T-cell (primary cell): ENCODE measurements around the gene ZNF236. TPM values are rescaled to one million over a fixed set of nuclear protein-coding genes. Genes with fewer than 3 reads are reported as not detected.
"Not testable (repeated sequence)": the region's sequence is repeated elsewhere in the genome, so short reads cannot be mapped to it uniquely, and the experiment has no call there.

Experiments used
- ATAC-seq, 4 experiments: fragments of 200-7000 bp in 3 of 4; fragments of 150-1000 bp in 1 of 4; cut with Tn5 transposase; replicated peaks in 1 of 4; 1 replicate in 3 of 4; 2 replicates in 1 of 4; pipeline ENCODE4 v1.10.0; 2021; ENCODE audit warnings: moderate library complexity in 3 of 4, mild to moderate bottlenecking in 2 of 4, moderate number of reproducible peaks in 1 of 4
- CTCF ChIA-PET, 2 donors: fragments of 300-600 bp; sonication (Branson Sonifier 250); formaldehyde crosslinking; loops; one replicate each; lab custom pipeline; 2022; ENCODE audit warnings: antibody characterized with exemption in 2 of 2; lab: Charles Lee
- POLR2A ChIA-PET, 2 donors: fragments of 300-600 bp; sonication (Branson Sonifier 250); formaldehyde crosslinking; loops; one replicate each; lab custom pipeline; 2022; ENCODE audit warnings: antibody characterized with exemption in 2 of 2; lab: Charles Lee
- DNase-seq, 35 experiments: peaks; one replicate each; pipeline versions ENCODE4 v3.0.0 to v3.0.0-alpha.2; 2013 to 2023
- H3K27ac ChIP-seq: one replicate; pipeline ENCODE4 v1.5.1; 2013; ENCODE audit warnings: low read length
- H3K27me3 ChIP-seq, 2 experiments: replicated peaks in 1 of 2; 1 replicate in 1 of 2; 2 replicates in 1 of 2; pipeline versions ENCODE4 v1.6.1 to v1.7.0; 2013; ENCODE audit warnings: low read length in 1 of 2, mixed read lengths in 1 of 2; ENCODE audit not compliant: control insufficient read depth in 2 of 2, insufficient read depth in 2 of 2; ENCODE audit errors: extremely low read depth in 1 of 2
- H3K36me3 ChIP-seq, 2 donors: 1 replicate in 1 of 2; 2 replicates in 1 of 2; pipeline versions ENCODE4 v1.6.1 to v1.7.0; 2013; ENCODE audit warnings: low read length in 1 of 2; ENCODE audit not compliant: control insufficient read depth in 2 of 2, insufficient read depth in 1 of 2; ENCODE audit errors: extremely low read depth in 1 of 2
- H3K4me1 ChIP-seq, 2 experiments: 1 replicate in 1 of 2; 2 replicates in 1 of 2; pipeline versions ENCODE4 v1.6.1 to v1.7.0; 2013; ENCODE audit warnings: low read length in 2 of 2, mixed read lengths in 1 of 2; ENCODE audit not compliant: insufficient read depth in 2 of 2, control insufficient read depth in 1 of 2; ENCODE audit errors: extremely low read depth in 1 of 2
- H3K4me3 ChIP-seq, 2 donors: 1 replicate in 1 of 2; 2 replicates in 1 of 2; pipeline versions ENCODE4 v1.5.1 to v1.7.0; 2013; ENCODE audit warnings: mild to moderate bottlenecking in 2 of 2, low read length in 1 of 2, moderate library complexity in 1 of 2; ENCODE audit not compliant: control insufficient read depth in 1 of 2; ENCODE audit errors: extremely low read depth in 1 of 2
- H3K9me3 ChIP-seq: 2 replicates; pipeline ENCODE4 v1.7.0; 2013
- H3K27ac Mint-ChIP-seq, 2 donors: one replicate each; pipeline ENCODE4 v1.8.0; 2020 to 2021; ENCODE audit warnings: mild to moderate bottlenecking in 2 of 2, mixed read lengths in 2 of 2
- H3K27me3 Mint-ChIP-seq, 2 donors: one replicate each; pipeline ENCODE4 v1.8.0; 2021 to 2022; ENCODE audit warnings: mixed read lengths in 2 of 2
- H3K36me3 Mint-ChIP-seq: one replicate; pipeline ENCODE4 v1.8.0; 2021; ENCODE audit warnings: mixed read lengths
- H3K4me1 Mint-ChIP-seq, 3 donors: one replicate each; pipeline ENCODE4 v1.8.0; 2020 to 2022; ENCODE audit warnings: mixed read lengths in 3 of 3, mild to moderate bottlenecking in 1 of 3
- H3K4me3 Mint-ChIP-seq, 3 donors: one replicate each; pipeline ENCODE4 v1.8.0; 2020 to 2022; ENCODE audit warnings: mild to moderate bottlenecking in 3 of 3, mixed read lengths in 3 of 3, moderate library complexity in 3 of 3
- H3K9me3 Mint-ChIP-seq, 3 donors: one replicate each; pipeline ENCODE4 v1.8.0; 2020 to 2022; ENCODE audit warnings: mixed read lengths in 3 of 3
- WGBS: methylation state at CpG from one replicate; pipeline ENCODE4 v1.1.5; 2013; ENCODE audit warnings: missing lambda C conversion rate; ENCODE audit not compliant: insufficient coverage; 5-methylcytosine and 5-hydroxymethylcytosine counted together
- total RNA-seq, 35 experiments: library from RNA in 6 of 35; stranded (reverse) in 6 of 35; fragments of 120-200 nt in 1 of 35; gene quantifications; one replicate each; pipeline versions ENCODE4 v1.2.1 to v1.2.4 and lab custom pipeline; 2013 to 2026

The ZNF236 gene
- total RNA-seq (10 to 100 TPM; 24.6 to 33.3 (median 28.4) TPM), total RNA-seq (lab: John Stamatoyannopoulos, UW) (32.3 to 74.2 (median 64.0) reads per million in 29 experiments)
- 23.8 TPM for total RNA-seq (2013)

DNA sequence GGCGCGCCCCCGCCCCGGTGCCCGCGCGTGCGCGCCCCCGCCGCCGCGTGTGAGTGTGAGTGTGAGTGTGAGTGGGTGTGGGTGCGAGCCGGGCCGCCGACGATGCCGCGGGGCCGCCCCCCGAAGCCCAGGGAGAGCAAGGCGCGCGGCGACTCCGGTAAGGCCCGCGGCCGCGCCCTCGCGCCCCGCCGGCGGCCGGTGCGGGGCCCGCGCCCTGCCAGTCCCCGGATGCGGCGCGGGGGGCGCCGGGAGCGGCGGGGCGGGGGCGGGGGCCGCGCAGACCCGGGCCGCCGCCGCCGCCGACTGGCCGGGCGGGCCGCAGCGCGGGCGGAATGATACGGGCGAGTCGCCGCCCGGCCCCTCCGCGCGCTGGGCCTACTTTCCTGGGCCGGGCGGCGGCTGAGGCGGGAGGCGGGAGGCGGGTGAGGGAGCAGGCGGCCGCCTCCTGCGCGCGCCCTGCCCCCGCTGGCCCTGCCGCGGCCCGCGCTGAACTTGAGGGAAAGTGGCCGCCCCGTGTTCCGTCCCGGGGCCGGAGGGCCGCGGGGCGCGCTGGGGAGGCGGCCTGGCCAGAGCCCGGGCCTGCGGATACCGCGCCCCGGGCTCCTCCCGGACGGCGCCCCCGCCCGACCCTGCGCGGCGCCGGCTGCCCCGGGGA is at the start of gene ZNF236:
TSS of gene ZNF236 (plus strand) at position 52 of the 655 bp plus-strand sequence. CDS start at position 103, 51 bp downstream.
- Mint-ChIP-seq H3K27ac (peak within 1 kb of the TSS; percentile 91 to 94), H3K4me3 (peak within 1 kb of the TSS; percentile 89 to 93 (median 90)), H3K36me3 (peaks cover 5% of the 10 kb centered on the region), H3K27me3 (no peaks in the 10 kb centered on the region), H3K9me3 (no peaks in the 10 kb centered on the region), H3K4me1 (peaks cover 52 to 60% (median 57%) of the 10 kb centered on the region in 3 donors)
- Histone ChIP-seq H3K9me3 (no peaks in the 10 kb centered on the region), H3K4me1 (peaks cover 11 to 48% of the 10 kb centered on the region in 2 experiments), H3K36me3 (no peaks in the 10 kb centered on the region), H3K27ac (peak within 1 kb of the TSS; percentile 81), H3K27me3 (no peaks in the 10 kb centered on the region), H3K4me3 (peak within 1 kb of the TSS; percentile 96 to 98)
- DNase-seq (peak; percentile 27 to 81 (median 55)), ATAC-seq (peak; percentile 56 to 65 (median 60))
- ChIA-PET POLR2A (interaction anchor here in 1 of 2 donors (0.6 kb wide), 1 partner anchor 35 kb away, joined by 3 read pairs; no protein-coding TSS in a partner anchor), CTCF (no interaction called here)
- WGBS = under 1% methylated on average over 105 of the region's 113 CpGs

DNA sequence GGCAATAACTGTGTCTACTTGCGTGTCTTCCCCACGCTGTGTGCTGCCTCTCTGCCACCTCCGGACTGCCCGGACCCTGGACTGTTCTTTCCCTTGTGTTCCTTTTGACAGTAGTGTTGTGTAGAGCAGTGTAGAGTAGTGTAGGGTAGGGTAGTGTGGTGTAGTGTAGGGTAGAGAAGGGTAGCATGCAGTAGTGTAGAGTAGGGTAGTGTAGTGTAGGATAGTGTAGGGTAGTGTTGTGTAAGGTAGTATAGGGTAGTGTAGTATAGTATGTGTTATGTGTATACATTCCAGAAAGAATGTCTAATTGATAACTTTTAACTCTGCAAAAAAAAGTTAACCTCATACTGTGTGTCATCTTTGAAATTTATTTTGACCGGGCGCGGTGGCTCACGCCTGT is 49.7 kb upstream of the ZNF236 start:
- no peaks in the 10 kb centered on the region for H3K36me3 ChIP-seq
- H3K9me3 ChIP-seq = no peaks in the 10 kb centered on the region
- H3K4me3 ChIP-seq = no peak overlapping the region
- peaks cover 0 to 13% (median 6%) of the 10 kb centered on the region in 3 donors for H3K9me3 Mint-ChIP-seq
- ATAC-seq (no peak), DNase-seq (no peak)
- H3K4me3 Mint-ChIP-seq = no peak overlapping the region
- H3K27me3 ChIP-seq = peaks cover 0 to 18% of the 10 kb centered on the region in 2 experiments
- 88% methylated on average over 8 of the region's 8 CpGs for WGBS
- peaks cover 2 to 11% of the 10 kb centered on the region in 2 donors for H3K27me3 Mint-ChIP-seq
- H3K4me1 ChIP-seq = no peaks in the 10 kb centered on the region
- H3K4me1 Mint-ChIP-seq = no peaks in the 10 kb centered on the region
- ChIA-PET POLR2A (no interaction called here), CTCF (no interaction called here)
- H3K27ac ChIP-seq = no peak overlapping the region
- H3K36me3 Mint-ChIP-seq = peaks cover 9% of the 10 kb centered on the region
- no peak overlapping the region for H3K27ac Mint-ChIP-seq

DNA sequence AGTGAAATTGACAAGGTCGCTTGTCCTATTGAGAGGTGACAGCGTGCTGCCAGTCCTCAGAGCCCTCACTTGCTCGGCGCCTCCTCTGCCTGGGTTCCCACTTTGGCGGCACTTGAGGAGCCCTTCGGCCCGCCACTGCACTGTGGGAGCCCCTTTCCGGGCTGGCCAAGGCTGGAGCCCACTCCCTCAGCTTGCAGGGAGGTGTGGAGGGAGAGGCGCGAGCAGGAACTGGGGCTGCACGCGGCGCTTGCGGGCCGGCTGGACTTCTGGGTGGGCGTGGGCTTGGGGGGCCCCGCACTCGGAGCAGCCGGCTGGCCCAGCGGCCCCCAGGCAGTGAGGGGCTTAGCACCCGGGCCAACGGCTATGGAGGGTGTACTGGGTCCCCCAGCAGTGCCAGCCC is 45.3 kb upstream of the ZNF236 start:
- H3K36me3 Mint-ChIP-seq, CTCF ChIA-PET, H3K4me3 Mint-ChIP-seq, H3K9me3 Mint-ChIP-seq, H3K9me3 ChIP-seq, POLR2A ChIA-PET, H3K4me1 ChIP-seq, H3K36me3 ChIP-seq, H3K4me3 ChIP-seq, H3K27ac ChIP-seq, ATAC-seq, DNase-seq, H3K4me1 Mint-ChIP-seq, H3K27ac Mint-ChIP-seq: not testable (repeated sequence)
- peaks cover 8 to 16% of the 10 kb centered on the region in 2 donors for H3K27me3 Mint-ChIP-seq
- H3K27me3 ChIP-seq = peaks cover 0 to 12% of the 10 kb centered on the region in 2 experiments
- WGBS = over 99% methylated on average over 12 of the region's 22 CpGs

DNA sequence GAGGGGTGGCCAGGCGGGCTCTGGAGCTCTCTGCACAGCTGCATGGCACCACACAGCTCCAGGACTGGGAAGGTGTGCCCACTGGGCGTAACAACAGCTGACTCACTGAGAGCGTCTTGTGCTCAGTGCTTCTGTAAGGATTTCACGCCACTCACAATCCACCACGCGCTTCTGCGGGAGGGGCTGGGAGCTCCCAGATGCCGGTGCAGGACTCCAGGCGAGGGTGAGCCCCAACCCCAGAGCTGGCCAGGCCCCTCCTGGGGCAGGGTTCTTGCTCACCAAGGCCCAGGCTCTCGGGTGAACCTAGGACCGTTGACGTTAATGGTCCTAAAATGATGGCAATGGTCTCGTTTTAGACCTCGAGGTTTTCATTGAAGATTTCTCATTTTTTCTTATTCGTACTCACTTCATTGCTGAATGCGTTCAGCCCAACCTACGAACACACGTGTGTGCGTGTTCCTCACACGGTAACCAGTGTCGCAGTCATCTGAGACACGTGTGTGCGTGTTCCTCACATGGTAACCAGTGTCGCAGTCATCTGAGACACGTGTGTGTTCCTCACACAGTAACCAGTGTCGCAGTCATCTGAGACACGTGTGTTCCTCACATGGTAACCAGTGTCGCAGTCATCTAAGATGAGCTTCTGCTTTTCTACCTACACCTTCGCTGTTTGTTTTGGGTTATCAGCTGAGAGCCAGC is 38.4 kb upstream of the ZNF236 start:
- peaks cover 0 to 7% of the 10 kb centered on the region in 2 experiments for H3K4me1 ChIP-seq
- POLR2A ChIA-PET = no interaction called here
- 86% methylated on average over 29 of the region's 29 CpGs for WGBS
- no peak for ATAC-seq
- no peak overlapping the region for H3K4me3 ChIP-seq
- H3K36me3 ChIP-seq = no peaks in the 10 kb centered on the region
- Mint-ChIP-seq H3K4me1 (no peaks in the 10 kb centered on the region), H3K27me3 (peaks cover 16 to 24% of the 10 kb centered on the region in 2 donors), H3K9me3 (no peaks in the 10 kb centered on the region), H3K4me3 (no peak overlapping the region), H3K27ac (no peak overlapping the region), H3K36me3 (no peaks in the 10 kb centered on the region)
- no peaks in the 10 kb centered on the region for H3K9me3 ChIP-seq
- peaks cover 0 to 40% of the 10 kb centered on the region in 2 experiments for H3K27me3 ChIP-seq
- DNase-seq = no peak
- H3K27ac ChIP-seq = no peak overlapping the region
- CTCF ChIA-PET = no interaction called here

DNA sequence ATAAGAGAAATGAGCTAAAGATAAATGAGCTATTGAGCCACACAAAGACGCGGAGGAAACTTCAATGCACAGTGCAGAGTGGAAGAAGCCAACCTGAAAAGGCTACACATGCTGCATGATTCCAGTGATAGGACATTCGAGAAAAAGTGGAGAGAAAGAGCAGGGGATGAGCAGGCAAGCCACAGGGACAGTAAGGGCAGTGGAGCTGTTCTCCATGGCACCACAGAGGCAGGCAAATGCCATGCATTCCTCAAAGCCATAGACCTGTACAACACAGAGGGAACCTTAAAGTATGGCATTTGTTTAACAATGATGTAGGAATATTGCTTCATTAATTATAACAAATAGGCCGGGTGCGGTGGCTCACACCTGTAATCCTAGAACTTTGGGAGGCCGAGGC is 36.5 kb upstream of the ZNF236 start:
- no peaks in the 10 kb centered on the region for H3K36me3 ChIP-seq
- POLR2A ChIA-PET = interaction anchor here in 1 of 2 donors (0.6 kb wide), 1 partner anchor 356 kb away, joined by 6 read pairs; no protein-coding TSS in a partner anchor
- H3K9me3 Mint-ChIP-seq = peaks cover 0 to 5% (median 1%) of the 10 kb centered on the region in 3 donors
- H3K4me1 Mint-ChIP-seq = no peaks in the 10 kb centered on the region
- H3K27ac Mint-ChIP-seq = no peak overlapping the region
- DNase-seq (no peak), ATAC-seq (no peak)
- H3K4me1 ChIP-seq = peaks cover 0 to 7% of the 10 kb centered on the region in 2 experiments
- H3K4me3 ChIP-seq = no peak overlapping the region
- no peaks in the 10 kb centered on the region for H3K9me3 ChIP-seq
- no peaks in the 10 kb centered on the region for H3K36me3 Mint-ChIP-seq
- CTCF ChIA-PET = no interaction called here
- H3K27ac ChIP-seq = no peak overlapping the region
- peaks cover 0 to 39% of the 10 kb centered on the region in 2 experiments for H3K27me3 ChIP-seq
- H3K27me3 Mint-ChIP-seq = peaks cover 9 to 23% of the 10 kb centered on the region in 2 donors
- no peak overlapping the region for H3K4me3 Mint-ChIP-seq
- WGBS = 79% methylated on average over 3 of the region's 6 CpGs

DNA sequence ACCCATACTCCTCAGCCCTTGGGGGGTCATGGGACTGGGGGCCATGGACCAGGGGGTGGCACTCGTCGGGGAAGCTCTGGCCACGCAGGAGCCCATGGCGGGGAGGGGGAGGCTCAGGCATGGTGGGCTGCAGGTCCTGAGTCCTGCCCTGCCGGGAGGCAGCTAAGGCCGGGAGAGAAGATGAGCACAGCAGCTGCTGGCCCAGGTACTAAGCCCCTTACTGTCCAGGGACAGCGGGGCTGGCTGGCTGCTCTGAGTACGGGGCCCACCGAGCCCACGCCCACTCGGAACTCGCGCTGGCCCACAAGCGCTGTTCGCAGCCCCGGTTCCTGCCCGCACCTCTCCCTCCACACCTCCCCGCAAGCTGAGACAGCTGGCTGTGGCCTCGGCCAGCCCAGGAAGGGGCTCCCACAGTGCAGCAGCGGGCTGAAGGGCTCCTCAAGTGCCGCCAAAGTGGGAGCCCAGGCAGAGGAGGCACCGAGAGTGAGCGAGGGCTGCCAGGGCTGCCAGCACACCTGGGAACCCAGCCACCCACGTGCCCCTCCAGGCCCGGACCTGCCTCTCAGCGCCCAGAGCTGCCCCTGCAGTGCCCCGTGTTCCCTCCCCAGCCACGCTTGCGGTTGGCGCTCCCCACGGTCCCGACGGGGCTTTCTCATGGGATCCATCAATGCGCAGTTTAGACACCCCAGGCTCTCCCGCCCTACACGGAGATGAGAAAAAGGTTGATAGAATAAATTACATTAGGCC is 33.6 kb upstream of the ZNF236 start:
- H3K36me3 ChIP-seq = no peaks in the 10 kb centered on the region
- Mint-ChIP-seq H3K27me3 (peaks cover 9 to 11% of the 10 kb centered on the region in 2 donors), H3K36me3 (no peaks in the 10 kb centered on the region), H3K4me1 (peaks cover 0 to 7% (median 0%) of the 10 kb centered on the region in 3 donors), H3K9me3 (peaks cover 3 to 8% (median 4%) of the 10 kb centered on the region in 3 donors), H3K4me3 (no peak overlapping the region), H3K27ac (no peak overlapping the region)
- no peak overlapping the region for H3K27ac ChIP-seq
- CTCF ChIA-PET = no interaction called here
- POLR2A ChIA-PET = no interaction called here
- no peaks in the 10 kb centered on the region for H3K9me3 ChIP-seq
- H3K27me3 ChIP-seq = peaks cover 0 to 27% of the 10 kb centered on the region in 2 experiments
- H3K4me3 ChIP-seq = no peak overlapping the region
- 89% methylated on average over 34 of the region's 36 CpGs for WGBS
- DNase-seq (no peak), ATAC-seq (no peak)
- H3K4me1 ChIP-seq = peaks cover 0 to 7% of the 10 kb centered on the region in 2 experiments
